Liver (tissue), 9 donors: ENCODE data around the gene PTRH1. TPM values are rescaled to one million over a fixed set of nuclear protein-coding genes. Genes with fewer than 3 reads are reported as not detected.

Source experiments
- DNase-seq: peaks from one replicate; pipeline ENCODE4 v3.0.0-alpha.2; 2017; ENCODE audit warnings: low spot score
- H3K27ac ChIP-seq, 2 donors: one replicate each; pipeline ENCODE4 v1.7.0; 2013; ENCODE audit warnings: inconsistent platforms in 2 of 2, low read length in 2 of 2, control low read depth in 1 of 2, low read depth in 1 of 2, mild to moderate bottlenecking in 1 of 2
- H3K27me3 ChIP-seq, 4 donors: one replicate each; pipeline versions ENCODE4 v1.6.1 to v1.7.0; 2013; ENCODE audit warnings: low read length in 3 of 4, inconsistent platforms in 1 of 4, mild to moderate bottlenecking in 1 of 4, moderate library complexity in 1 of 4; ENCODE audit not compliant: control insufficient read depth in 4 of 4, insufficient read depth in 4 of 4
- H3K36me3 ChIP-seq, 4 donors: one replicate each; pipeline versions ENCODE4 v1.6.1 to v1.7.0; 2013; ENCODE audit warnings: low read length in 3 of 4, mild to moderate bottlenecking in 3 of 4, low read depth in 1 of 4, moderate library complexity in 1 of 4; ENCODE audit not compliant: control insufficient read depth in 4 of 4, insufficient read depth in 3 of 4
- H3K4me1 ChIP-seq, 4 donors: one replicate each; pipeline versions ENCODE4 v1.6.1 to v1.7.0; 2013; ENCODE audit warnings: low read length in 3 of 4, mild to moderate bottlenecking in 3 of 4, moderate library complexity in 1 of 4; ENCODE audit not compliant: control insufficient read depth in 4 of 4, insufficient read depth in 4 of 4
- H3K4me3 ChIP-seq, 3 donors: one replicate each; pipeline versions ENCODE4 v1.6.1 to v1.7.0; 2013; ENCODE audit warnings: low read length in 3 of 3, control low read depth in 1 of 3, low read depth in 1 of 3, mild to moderate bottlenecking in 1 of 3
- H3K9ac ChIP-seq, 2 donors: one replicate each; pipeline ENCODE4 v1.7.0; 2013; ENCODE audit warnings: low read length in 2 of 2, mild to moderate bottlenecking in 2 of 2, moderate library complexity in 2 of 2, control low read depth in 1 of 2, low read depth in 1 of 2
- H3K9me3 ChIP-seq, 4 donors: one replicate each; pipeline versions ENCODE4 v1.6.1 to v1.7.0; 2013; ENCODE audit warnings: low read length in 3 of 4; ENCODE audit not compliant: control insufficient read depth in 4 of 4
- ATF3 ChIP-seq: IDR thresholded peaks from 2 replicates; pipeline ENCODE4 v1.6.1; 2016; ENCODE audit warnings: antibody characterized with exemption
- CTCF ChIP-seq: fragments of 150-350 bp; IDR thresholded peaks from 2 replicates; pipeline ENCODE4 v1.5.1; 2017; ENCODE audit warnings: improper control_type of control experiment, low read depth, low read length; ENCODE audit not compliant: missing input control
- EGR1 ChIP-seq, 2 donors: IDR thresholded peaks; 2 replicates each; pipeline ENCODE4 v1.6.1; 2016 to 2018; ENCODE audit warnings: antibody characterized with exemption in 2 of 2, low read depth in 2 of 2
- FOXA1 ChIP-seq: IDR thresholded peaks from 2 replicates; pipeline ENCODE4 v1.6.1; 2016; ENCODE audit warnings: antibody characterized with exemption
- FOXA2 ChIP-seq: IDR thresholded peaks from 2 replicates; pipeline ENCODE4 v1.6.1; 2016; ENCODE audit warnings: antibody characterized with exemption
- GABPA ChIP-seq, 2 donors: IDR thresholded peaks in 1 of 2; conservative IDR thresholded peaks in 1 of 2; 2 replicates each; pipeline ENCODE4 v1.6.1; 2016; ENCODE audit warnings: antibody characterized with exemption in 2 of 2, mild to moderate bottlenecking in 1 of 2, moderate library complexity in 1 of 2
- HNF4A ChIP-seq, 2 donors: conservative IDR thresholded peaks; 2 replicates each; pipeline ENCODE4 v1.6.1; 2016; ENCODE audit warnings: antibody characterized with exemption in 2 of 2, mild to moderate bottlenecking in 2 of 2
- HNF4G ChIP-seq: IDR thresholded peaks from 2 replicates; pipeline ENCODE4 v1.6.1; 2016; ENCODE audit warnings: antibody characterized with exemption
- JUND ChIP-seq, 2 donors: IDR thresholded peaks; 2 replicates each; pipeline ENCODE4 v1.6.1; 2016; ENCODE audit warnings: antibody characterized with exemption in 2 of 2
- MAX ChIP-seq: IDR thresholded peaks from 2 replicates; pipeline ENCODE4 v1.6.1; 2016; ENCODE audit warnings: antibody characterized with exemption
- NR2F2 ChIP-seq: IDR thresholded peaks from 2 replicates; pipeline ENCODE4 v1.6.1; 2016; ENCODE audit warnings: antibody characterized with exemption
- RAD21 ChIP-seq, 2 donors: IDR thresholded peaks; 2 replicates each; pipeline ENCODE4 v1.6.1; 2016; ENCODE audit warnings: antibody characterized with exemption in 2 of 2, mild to moderate bottlenecking in 2 of 2
- REST ChIP-seq: IDR thresholded peaks from 2 replicates; pipeline ENCODE4 v1.6.1; 2016; ENCODE audit warnings: antibody characterized with exemption, mild to moderate bottlenecking
- RXRA ChIP-seq, 2 donors: IDR thresholded peaks; 2 replicates each; pipeline ENCODE4 v1.6.1; 2017 to 2018; ENCODE audit warnings: antibody characterized with exemption in 2 of 2, mild to moderate bottlenecking in 1 of 2
- SP1 ChIP-seq: IDR thresholded peaks from 2 replicates; pipeline ENCODE4 v1.6.1; 2018; ENCODE audit warnings: antibody characterized with exemption, mild to moderate bottlenecking
- TAF1 ChIP-seq: conservative IDR thresholded peaks from 2 replicates; pipeline ENCODE4 v1.6.1; 2016; ENCODE audit warnings: antibody characterized with exemption, mild to moderate bottlenecking
- YY1 ChIP-seq: IDR thresholded peaks from 2 replicates; pipeline ENCODE4 v1.6.1; 2016; ENCODE audit warnings: antibody characterized with exemption, mild to moderate bottlenecking
- WGBS: extraction: QIAGEN DNeasy Blood & Tissue Kit; methylation state at CpG from one replicate; pipeline ENCODE4 v1.1.7; 2013; 5-methylcytosine and 5-hydroxymethylcytosine counted together
- polyA plus RNA-seq, 2 donors: library from polyadenylated mRNA; stranded (reverse) in 1 of 2; unstranded in 1 of 2; fragments of 200-250 nt in 1 of 2; fragments of >200 nt in 1 of 2; fragmentation: Nextera tagmentation in 1 of 2; extraction: Ambion mirVana in 1 of 2; gene quantifications; one replicate each; pipeline versions ENCODE4 v1.2.1 to v1.2.3, GENCODE V29; 2013 to 2015
- total RNA-seq, 2 donors: library from RNA; depleted of rRNA; stranded (reverse); fragments of >200 nt; gene quantifications; one replicate each; pipeline ENCODE4 v1.2.3, GENCODE V29; 2014
- donor health status: healthy.
- donor health status: healthy.
- donor health status: healthy.
- donor health status: healthy.
- donor health status: healthy.

PTRH1 gene
- total and polyA plus RNA-seq, 4 donors, result 6.7 to 21.6 (median 9.7) TPM

GRCh38 chr9:127680846-127681245 is 34.6 kb downstream of the PTRH1 start:
- Histone ChIP-seq H3K9ac (no peak overlapping the region), H3K9me3 (no peaks in the 10 kb centered on the region), H3K4me3 (no peak overlapping the region), H3K36me3 (peaks cover 0 to 5% (median 0%) of the 10 kb centered on the region in 4 donors), H3K4me1 (no peaks in the 10 kb centered on the region), H3K27me3 (no peaks in the 10 kb centered on the region), H3K27ac (no peak overlapping the region)
- DNase-seq, result no peak
- TF ChIP-seq GABPA (IDR thresholded peaks at IDR 0.05 in 1 of 2, conservative IDR thresholded peaks at IDR 0.05 in 1 of 2) (no peak), ATF3 (no peak), EGR1 (IDR thresholded peaks at IDR 0.05; ENCODE audit: low read depth in 2 of 2) (no peak), RAD21 (IDR thresholded peaks at IDR 0.05) (no peak), FOXA2 (no peak), SP1 (no peak), RXRA (IDR thresholded peaks at IDR 0.05) (no peak), MAX (no peak), CTCF (no peak), HNF4G (no peak), HNF4A (conservative IDR thresholded peaks at IDR 0.05) (no peak), REST (no peak), FOXA1 (no peak), NR2F2 (no peak), JUND (IDR thresholded peaks at IDR 0.05) (no peak)
- 91% methylated on average over 9 of the region's 9 CpGs for WGBS

- no peak for DNase-seq
- H3K36me3 ChIP-seq, result peaks cover 0 to 5% (median 0%) of the 10 kb centered on the region in 4 donors
- WGBS, result 93% methylated on average over 11 of the region's 11 CpGs
- TF ChIP-seq HNF4G, result no peak
- TF ChIP-seq FOXA2, result no peak
- TF ChIP-seq CTCF, result no peak
- TF ChIP-seq REST, result no peak
- TF ChIP-seq YY1, result no peak
- TF ChIP-seq HNF4A (conservative IDR thresholded peaks at IDR 0.05), result no peak
- no peak for TF ChIP-seq TAF1
- no peak for TF ChIP-seq EGR1 (IDR thresholded peaks at IDR 0.05; ENCODE audit: low read depth in 2 of 2)
- TF ChIP-seq GABPA (IDR thresholded peaks at IDR 0.05 in 1 of 2, conservative IDR thresholded peaks at IDR 0.05 in 1 of 2), result no peak
- no peak for TF ChIP-seq FOXA1
- TF ChIP-seq JUND (IDR thresholded peaks at IDR 0.05), result no peak
- TF ChIP-seq MAX, result no peak
- TF ChIP-seq RXRA (IDR thresholded peaks at IDR 0.05), result no peak
- no peak for TF ChIP-seq SP1
- no peak for TF ChIP-seq RAD21 (IDR thresholded peaks at IDR 0.05)
- no peak for TF ChIP-seq NR2F2
These were observed 35.2 kb downstream of the PTRH1 start for GRCh38 chr9:127680226-127680625.

More at GRCh38 chr9:127680226-127680625, 35.2 kb downstream of the PTRH1 start:
- Histone ChIP-seq H3K4me3 (no peak overlapping the region), H3K27me3 (no peaks in the 10 kb centered on the region), H3K9me3 (no peaks in the 10 kb centered on the region), H3K27ac (no peak overlapping the region), H3K4me1 (no peaks in the 10 kb centered on the region), H3K9ac (no peak overlapping the region)
